ACC112 (cell line): Measurements from ENCODE around the gene LRRC9.
"Not testable (repeated sequence)": the region's sequence is repeated elsewhere in the genome, so short reads cannot be mapped to it uniquely, and the experiment has no call there.

Source experiments
- H2AFZ ChIP-seq: fragments of 200-600 bp; sonication (generic); one replicate; pipeline ENCODE4 v1.6.0; 2017; ENCODE audit warnings: antibody characterized with exemption, low read length; ENCODE audit not compliant: unreplicated experiment
- H3K27ac ChIP-seq: fragments of 200-600 bp; sonication (generic); 2 replicates; pipeline ENCODE4 v1.5.1; 2014; ENCODE audit warnings: low read depth, mild to moderate bottlenecking, antibody characterized with exemption, low read length, moderate library complexity
- H3K27me3 ChIP-seq: fragments of 200-600 bp; sonication (generic); 2 replicates; pipeline ENCODE4 v1.6.1; 2014; ENCODE audit warnings: mild to moderate bottlenecking, antibody characterized with exemption, low read length, moderate library complexity, mixed read lengths; ENCODE audit not compliant: insufficient read depth
- H3K36me3 ChIP-seq: fragments of 200-600 bp; sonication (generic); 2 replicates; pipeline ENCODE4 v1.6.1; 2016; ENCODE audit warnings: mild to moderate bottlenecking, antibody characterized with exemption, low read length, moderate library complexity, mixed read lengths; ENCODE audit not compliant: insufficient read depth
- H3K4me1 ChIP-seq: fragments of 200-600 bp; sonication (generic); one replicate; pipeline ENCODE4 v1.6.1; 2016; ENCODE audit warnings: low read length, mixed read lengths; ENCODE audit not compliant: insufficient read depth, unreplicated experiment, control insufficient read depth
- H3K4me3 ChIP-seq: fragments of 200-600 bp; sonication (generic); 2 replicates; pipeline ENCODE4 v1.5.1; 2014; ENCODE audit warnings: mild to moderate bottlenecking, low read depth, low read length
- H3K79me2 ChIP-seq: fragments of 200-600 bp; sonication (generic); one replicate; pipeline ENCODE4 v1.6.0; 2016; ENCODE audit warnings: low read length; ENCODE audit not compliant: control insufficient read depth, unreplicated experiment, insufficient read depth

The LRRC9 gene

DNA sequence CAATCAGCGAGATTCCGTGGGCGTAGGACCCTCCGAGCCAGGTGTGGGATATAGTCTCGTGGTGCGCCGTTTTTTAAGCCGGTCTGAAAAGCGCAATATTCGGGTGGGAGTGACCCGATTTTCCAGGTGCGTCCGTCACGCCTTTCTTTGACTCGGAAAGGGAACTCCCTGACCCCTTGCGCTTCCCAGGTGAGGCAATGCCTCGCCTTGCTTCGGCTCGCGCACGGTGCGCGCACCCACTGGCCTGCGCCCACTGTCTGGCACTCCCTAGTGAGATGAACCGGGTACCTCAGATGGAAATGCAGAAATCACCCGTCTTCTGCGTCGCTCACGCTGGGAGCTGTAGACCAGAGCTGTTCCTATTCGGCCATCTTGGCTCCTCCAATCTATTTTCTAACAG is 32.2 kb downstream of the LRRC9 start:
- not testable (repeated sequence) for H2AFZ ChIP-seq, H3K4me3 ChIP-seq, H3K27ac ChIP-seq

GRCh38 chr14:59957890-59958289 is 37.9 kb downstream of the LRRC9 start:
- H2AFZ ChIP-seq, H3K36me3 ChIP-seq, H3K79me2 ChIP-seq, H3K27ac ChIP-seq, H3K4me3 ChIP-seq, H3K4me1 ChIP-seq, H3K27me3 ChIP-seq: not testable (repeated sequence)

More for the DNA sequence above, 32.2 kb downstream of the LRRC9 start:
- not testable (repeated sequence) for H3K36me3 ChIP-seq, H3K79me2 ChIP-seq, H3K27me3 ChIP-seq, H3K4me1 ChIP-seq

- Histone ChIP-seq H3K79me2 (no peaks in the 10 kb centered on the region), H3K4me3 (no peak overlapping the region), H3K36me3 (no peaks in the 10 kb centered on the region), H3K4me1 (peaks cover 8% of the 10 kb centered on the region), H2AFZ (no peak overlapping the region), H3K27me3 (no peaks in the 10 kb centered on the region), H3K27ac (no peak overlapping the region)
These were observed 39.7 kb downstream of the LRRC9 start for GRCh38 chr14:59959668-59960067.

DNA sequence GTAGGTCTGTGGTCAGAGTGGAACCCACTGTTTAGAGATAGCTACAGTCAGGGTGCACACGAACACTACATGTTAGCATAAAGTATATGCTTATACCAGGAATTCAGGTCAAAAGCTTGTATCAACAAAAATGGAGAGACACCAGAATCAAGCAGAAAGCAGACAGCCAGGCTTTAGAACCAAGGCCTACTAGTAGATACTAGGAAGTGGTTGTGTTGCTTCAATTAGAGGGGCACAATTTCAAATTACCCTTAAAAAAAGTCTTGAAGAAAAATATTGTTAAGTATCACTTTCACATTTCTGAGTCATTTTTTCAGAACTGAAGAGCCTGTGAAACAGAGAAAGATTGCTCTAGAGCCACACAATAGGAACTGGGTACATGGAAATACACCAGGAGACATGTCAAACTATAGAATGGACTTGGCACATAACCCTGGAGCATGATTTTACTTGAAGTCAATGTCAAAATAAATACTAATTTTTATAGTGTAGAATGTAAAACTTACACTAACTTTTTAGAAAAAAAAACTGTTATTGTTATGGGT is 41.6 kb downstream of the LRRC9 start:
- peak overlapping the region; percentile 5 for H2AFZ ChIP-seq
- no peaks in the 10 kb centered on the region for H3K27me3 ChIP-seq
- H3K79me2 ChIP-seq: no peaks in the 10 kb centered on the region
- no peak overlapping the region for H3K4me3 ChIP-seq
- H3K36me3 ChIP-seq: no peaks in the 10 kb centered on the region
- H3K27ac ChIP-seq: no peak overlapping the region
- peaks cover 10% of the 10 kb centered on the region for H3K4me1 ChIP-seq

DNA sequence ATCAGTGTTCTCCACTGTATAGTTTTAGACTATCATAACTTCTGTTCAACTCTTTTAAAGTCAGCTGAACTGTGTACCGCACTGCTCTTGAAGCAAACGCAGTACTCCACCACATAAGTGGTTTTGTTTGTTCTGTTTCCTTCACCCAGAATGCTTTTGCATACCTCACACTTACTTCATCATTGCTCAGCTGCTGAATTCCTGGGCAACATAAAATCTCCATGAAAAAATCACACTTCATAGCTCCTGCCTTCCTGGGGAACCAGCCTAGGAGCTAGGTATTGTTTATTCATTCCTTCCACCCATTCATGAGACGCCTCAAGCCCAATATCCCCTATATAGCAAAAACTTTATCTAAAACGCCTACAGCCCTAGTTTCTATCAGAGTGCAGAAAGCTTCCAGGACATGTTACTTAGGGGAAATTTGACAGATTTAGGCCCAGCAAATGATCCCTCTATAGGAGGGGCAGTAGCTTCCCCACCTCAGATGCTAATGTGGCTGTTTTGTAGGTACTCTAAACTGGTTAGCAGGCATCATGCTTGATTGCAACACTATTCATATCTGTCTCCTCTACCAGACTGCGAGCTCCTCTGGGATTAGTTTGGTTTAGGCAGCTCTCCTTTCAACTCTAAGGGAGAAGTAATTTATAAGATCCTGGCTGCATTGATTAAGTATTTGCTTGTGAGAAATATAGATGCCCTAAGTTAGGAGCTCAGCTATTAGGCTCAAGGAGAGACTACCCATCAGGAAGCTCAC is 44.5 kb downstream of the LRRC9 start:
- Histone ChIP-seq H3K27me3 (no peaks in the 10 kb centered on the region), H2AFZ (peak overlapping the region; percentile 97), H3K27ac (no peak overlapping the region), H3K4me3 (peak overlapping the region; percentile 77), H3K36me3 (no peaks in the 10 kb centered on the region), H3K4me1 (peaks cover 15% of the 10 kb centered on the region), H3K79me2 (no peaks in the 10 kb centered on the region)

GRCh38 chr14:59969319-59969718 is 49.4 kb downstream of the LRRC9 start:
- Histone ChIP-seq H3K79me2 (no peaks in the 10 kb centered on the region), H3K27ac (peak overlapping the region; percentile 50), H3K36me3 (no peaks in the 10 kb centered on the region), H3K4me3 (no peak overlapping the region), H3K27me3 (no peaks in the 10 kb centered on the region), H3K4me1 (peaks cover 15% of the 10 kb centered on the region), H2AFZ (peak overlapping the region; percentile 70)

- H3K4me1 ChIP-seq: no peaks in the 10 kb centered on the region
- H3K36me3 ChIP-seq: no peaks in the 10 kb centered on the region
- H3K27me3 ChIP-seq: no peaks in the 10 kb centered on the region
- no peak overlapping the region for H2AFZ ChIP-seq
- no peaks in the 10 kb centered on the region for H3K79me2 ChIP-seq
- H3K4me3 ChIP-seq: no peak overlapping the region
- no peak overlapping the region for H3K27ac ChIP-seq
These were observed 61.6 kb downstream of the LRRC9 start for GRCh38 chr14:59981564-59981963.

- Histone ChIP-seq H3K4me3 (no peak overlapping the region), H3K27ac (no peak overlapping the region), H3K36me3 (no peaks in the 10 kb centered on the region), H3K27me3 (no peaks in the 10 kb centered on the region), H2AFZ (no peak overlapping the region), H3K4me1 (no peaks in the 10 kb centered on the region), H3K79me2 (no peaks in the 10 kb centered on the region)
These were observed 63.1 kb downstream of the LRRC9 start for GRCh38 chr14:59983048-59983447.

- no peak overlapping the region for H3K27ac ChIP-seq
- H3K36me3 ChIP-seq: no peaks in the 10 kb centered on the region
- H3K79me2 ChIP-seq: no peaks in the 10 kb centered on the region
- H3K4me1 ChIP-seq: no peaks in the 10 kb centered on the region
- no peak overlapping the region for H3K4me3 ChIP-seq
- no peaks in the 10 kb centered on the region for H3K27me3 ChIP-seq
- no peak overlapping the region for H2AFZ ChIP-seq
These were observed 66.7 kb downstream of the LRRC9 start for GRCh38 chr14:59986556-59987059.

GRCh38 chr14:59997449-59997848 is 77.5 kb downstream of the LRRC9 start:
- Histone ChIP-seq H3K79me2 (no peaks in the 10 kb centered on the region), H3K36me3 (no peaks in the 10 kb centered on the region), H3K27me3 (no peaks in the 10 kb centered on the region), H3K27ac (peak overlapping the region; percentile 65), H2AFZ (no peak overlapping the region), H3K4me1 (peaks cover 16% of the 10 kb centered on the region), H3K4me3 (peak overlapping the region; percentile 40; the same call in 1 of the 2 replicates)

- Histone ChIP-seq H3K27me3 (no peaks in the 10 kb centered on the region), H3K4me1 (peaks cover 16% of the 10 kb centered on the region), H3K4me3 (peak overlapping the region; percentile 40; the same call in 1 of the 2 replicates), H2AFZ (no peak overlapping the region), H3K36me3 (no peaks in the 10 kb centered on the region), H3K27ac (peak overlapping the region; percentile 65), H3K79me2 (no peaks in the 10 kb centered on the region)
These were observed 78.0 kb downstream of the LRRC9 start for GRCh38 chr14:59997966-59998365.
